Measurements from ENCODE around the gene RBM48.

GRCh38 chr7:92508946-92509345 is 19.6 kb upstream of the RBM48 start:
- no peak for TF ChIP-seq ZNF449 (tag by site-specific recombination; IDR thresholded peaks at IDR 0.05)
- TF ChIP-seq AEBP2 (tag by site-specific recombination; IDR thresholded peaks at IDR 0.05; ENCODE audit: borderline replicate concordance): no peak
- no peak for TF ChIP-seq KLF9 (tag by site-specific recombination; IDR thresholded peaks at IDR 0.05; ENCODE audit: low read depth)
- TF ChIP-seq ATF2 (tag by site-specific recombination; IDR thresholded peaks at IDR 0.05; ENCODE audit: low read depth): no peak
- TF ChIP-seq ZNF24 (tag by site-specific recombination; IDR thresholded peaks at IDR 0.05): no peak
- no peak for TF ChIP-seq CTCF (tag by site-specific recombination; IDR thresholded peaks at IDR 0.05)
- no peak for TF ChIP-seq ZNF596 (tag by site-specific recombination; IDR thresholded peaks at IDR 0.05)
- TF ChIP-seq KLF10 (tag by site-specific recombination; IDR thresholded peaks at IDR 0.05): no peak
- TF ChIP-seq ZBTB26 (tag by site-specific recombination; optimal IDR thresholded peaks at IDR 0.05): no peak
